H1 (cell line): ENCODE results near the gene ZNF423. TPM values are rescaled to one million over a fixed set of nuclear protein-coding genes. Genes with fewer than 3 reads are reported as not detected.

ENCODE experiments used
- CTCF ChIA-PET: fragments of 300-600 bp; sonication (Branson Sonifier 250); formaldehyde crosslinking; loops from one replicate; lab custom pipeline; 2021; ENCODE audit not compliant: partially characterized antibody; lab: Charles Lee
- POLR2A ChIA-PET: fragments of 300-600 bp; sonication (Branson Sonifier 250); formaldehyde crosslinking; loops from one replicate; lab custom pipeline; 2021; ENCODE audit warnings: inconsistent platforms; ENCODE audit not compliant: partially characterized antibody; lab: Charles Lee
- DNase-seq, 2 experiments: peaks; one replicate each; pipeline versions ENCODE4 v3.0.0 to v3.0.0-alpha.2; 2010 to 2022; ENCODE audit warnings: low spot score in 2 of 2, low read depth in 1 of 2, mixed read lengths in 1 of 2
- FAIRE-seq: peaks from 2 replicates; lab custom pipeline; 2011; peaks lifted over from hg19 to GRCh38; lab: Jason Lieb, UNC
- H2AFZ ChIP-seq: 2 replicates; pipeline ENCODE4 v1.8.1; 2012; ENCODE audit warnings: low read length, inconsistent platforms
- H2AK5ac ChIP-seq: 2 replicates; pipeline ENCODE4 v1.6.1; 2013; ENCODE audit warnings: low read depth, low read length
- H2BK120ac ChIP-seq: replicated peaks from 2 replicates; pipeline ENCODE3; 2013; ENCODE audit warnings: low read depth, low read length, inconsistent platforms
- H2BK12ac ChIP-seq: 2 replicates; pipeline ENCODE4 v1.6.1; 2013; ENCODE audit warnings: low read depth, low read length
- H2BK15ac ChIP-seq: 2 replicates; pipeline ENCODE4 v1.6.1; 2013; ENCODE audit warnings: low read length
- H2BK20ac ChIP-seq: 2 replicates; pipeline ENCODE4 v1.6.1; 2013; ENCODE audit warnings: low read length
- H2BK5ac ChIP-seq: 2 replicates; pipeline ENCODE4 v1.6.1; 2013; ENCODE audit warnings: low read depth, low read length
- H3K14ac ChIP-seq: 2 replicates; pipeline ENCODE4 v1.6.1; 2013; ENCODE audit warnings: inconsistent platforms; ENCODE audit not compliant: insufficient read length
- H3K18ac ChIP-seq: 2 replicates; pipeline ENCODE4 v1.6.1; 2013; ENCODE audit warnings: low read length; ENCODE audit errors: extremely low read depth
- H3K23ac ChIP-seq: 2 replicates; pipeline ENCODE4 v1.6.1; 2013; ENCODE audit warnings: inconsistent platforms; ENCODE audit not compliant: insufficient read length
- H3K23me2 ChIP-seq: 2 replicates; pipeline ENCODE4 v1.6.1; 2013; ENCODE audit warnings: low read depth, low read length
- H3K27ac ChIP-seq: 2 replicates; pipeline ENCODE4 v1.6.1; 2011; ENCODE audit warnings: low read depth, low read length, inconsistent platforms
- H3K27me3 ChIP-seq, 4 experiments: replicated peaks in 1 of 4; 1 replicate in 1 of 4; 2 replicates in 3 of 4; pipeline versions ENCODE4 v1.6.1 to v1.8.1; 2011 to 2013; ENCODE audit warnings: low read length in 3 of 4, mild to moderate bottlenecking in 3 of 4, inconsistent platforms in 2 of 4, mixed read lengths in 2 of 4, moderate library complexity in 1 of 4; ENCODE audit not compliant: control insufficient read depth in 3 of 4, insufficient read depth in 3 of 4; ENCODE audit errors: extremely low read depth in 1 of 4
- H3K36me3 ChIP-seq, 4 experiments: 2 replicates each; pipeline versions ENCODE4 v1.6.1 to v1.8.1; 2011 to 2013; ENCODE audit warnings: mild to moderate bottlenecking in 4 of 4, low read length in 3 of 4, moderate library complexity in 2 of 4, control low read depth in 1 of 4, inconsistent platforms in 1 of 4; ENCODE audit not compliant: insufficient read depth in 4 of 4, control insufficient read depth in 2 of 4
- H3K4ac ChIP-seq: replicated peaks from 2 replicates; pipeline ENCODE3; 2013; ENCODE audit warnings: low read length, low read depth, mixed read lengths, inconsistent platforms; ENCODE audit not compliant: insufficient read length
- H3K4me1 ChIP-seq, 4 experiments: replicated peaks in 1 of 4; 1 replicate in 1 of 4; 2 replicates in 3 of 4; pipeline versions ENCODE4 v1.6.1 to v1.8.1; 2011 to 2013; ENCODE audit warnings: low read length in 3 of 4, inconsistent platforms in 2 of 4, mixed read lengths in 1 of 4; ENCODE audit not compliant: insufficient read depth in 4 of 4, control insufficient read depth in 3 of 4
- H3K4me2 ChIP-seq, 2 experiments: 2 replicates each; pipeline versions ENCODE4 v1.6.1 to v1.8.1; 2011 to 2013; ENCODE audit warnings: low read depth in 2 of 2, low read length in 2 of 2, control low read depth in 1 of 2, inconsistent platforms in 1 of 2, mild to moderate bottlenecking in 1 of 2; ENCODE audit not compliant: insufficient read depth in 1 of 2
- H3K4me3 ChIP-seq, 4 experiments: fragments of 200-600, 300-600 bp in 1 of 4; sonication (generic), shearing (Covaris generic), sonication (Bioruptor Twin) in 1 of 4; 2 replicates each; pipeline versions ENCODE4 v1.5.1 to v1.8.1; 2011 to 2016; ENCODE audit warnings: low read length in 4 of 4, low read depth in 3 of 4, control low read depth in 2 of 4, inconsistent platforms in 2 of 4, mild to moderate bottlenecking in 2 of 4, mixed read lengths in 1 of 4, moderate library complexity in 1 of 4; ENCODE audit not compliant: insufficient read depth in 2 of 4; ENCODE audit errors: extremely low read depth in 1 of 4
- H3K56ac ChIP-seq: replicated peaks from 2 replicates; pipeline ENCODE3; 2013; ENCODE audit warnings: low read depth, mild to moderate bottlenecking, mixed read lengths, low read length, inconsistent platforms; ENCODE audit not compliant: insufficient read length
- H3K79me1 ChIP-seq: 2 replicates; pipeline ENCODE4 v1.6.1; 2013; ENCODE audit warnings: low read depth, low read length, control low read depth
- H3K79me2 ChIP-seq, 2 experiments: 2 replicates each; pipeline versions ENCODE4 v1.6.1 to v1.8.1; 2012 to 2013; ENCODE audit warnings: low read length in 2 of 2, mild to moderate bottlenecking in 2 of 2, inconsistent platforms in 1 of 2; ENCODE audit not compliant: insufficient read depth in 2 of 2, control insufficient read depth in 1 of 2
- H3K9ac ChIP-seq, 4 experiments: replicated peaks in 1 of 4; 1 replicate in 1 of 4; 2 replicates in 3 of 4; pipeline versions ENCODE4 v1.6.1 to v1.8.1; 2011 to 2013; ENCODE audit warnings: low read depth in 3 of 4, low read length in 3 of 4, control low read depth in 2 of 4, mild to moderate bottlenecking in 2 of 4, moderate library complexity in 2 of 4, inconsistent platforms in 1 of 4; ENCODE audit errors: extremely low read depth in 1 of 4
- H3K9me3 ChIP-seq, 2 experiments: 2 replicates each; pipeline versions ENCODE4 v1.6.1 to v1.8.1; 2012 to 2013; ENCODE audit warnings: mild to moderate bottlenecking in 2 of 2, moderate library complexity in 2 of 2, control low read depth in 1 of 2, inconsistent platforms in 1 of 2, low read depth in 1 of 2, low read length in 1 of 2, mixed read lengths in 1 of 2; ENCODE audit not compliant: insufficient read depth in 2 of 2
- H4K20me1 ChIP-seq, 2 experiments: replicated peaks in 1 of 2; 2 replicates each; pipeline versions ENCODE3 to v1.8.1; 2011 to 2013; ENCODE audit warnings: inconsistent platforms in 2 of 2, low read length in 2 of 2, mild to moderate bottlenecking in 1 of 2; ENCODE audit not compliant: insufficient read depth in 2 of 2, control insufficient read depth in 1 of 2
- H4K5ac ChIP-seq: 2 replicates; pipeline ENCODE4 v1.6.1; 2013; ENCODE audit warnings: low read length, low read depth, mixed read lengths, inconsistent platforms; ENCODE audit not compliant: insufficient read length
- H4K8ac ChIP-seq: 2 replicates; pipeline ENCODE4 v1.8.0; 2013; ENCODE audit warnings: mild to moderate bottlenecking, moderate library complexity, low read length, inconsistent platforms; ENCODE audit not compliant: insufficient read depth; ENCODE audit errors: extremely low read depth
- H4K91ac ChIP-seq: replicated peaks from 2 replicates; pipeline ENCODE3; 2013; ENCODE audit warnings: low read length, mixed read lengths, inconsistent platforms; ENCODE audit not compliant: insufficient read length
- MAFK ChIP-seq: IDR thresholded peaks from 2 replicates; pipeline ENCODE4 v1.6.1; 2012; ENCODE audit warnings: low read depth, mild to moderate bottlenecking, improper control_type of control experiment, low read length
- NANOG ChIP-seq: IDR thresholded peaks from 2 replicates; pipeline ENCODE4 v1.6.1; 2011; ENCODE audit warnings: low read length, low read depth, mild to moderate bottlenecking, inconsistent platforms; ENCODE audit not compliant: insufficient read depth, poor library complexity, severe bottlenecking
- RNF2 ChIP-seq: fragments of 200-900, 300-1000 bp; sonication (generic); IDR thresholded peaks from 2 replicates; pipeline ENCODE4 v1.7.1; 2016; ENCODE audit warnings: borderline replicate concordance, low read depth, mild to moderate bottlenecking, antibody characterized with exemption, low read length; ENCODE audit not compliant: poor library complexity, severe bottlenecking; ENCODE audit errors: missing control alignments
- SP2 ChIP-seq: IDR thresholded peaks from 2 replicates; pipeline ENCODE4 v1.6.1; 2012; ENCODE audit warnings: mild to moderate bottlenecking, low read length, inconsistent platforms
- WGBS, 2 experiments: shearing (Covaris generic) in 1 of 2; methylation state at CpG; one replicate each; pipeline versions ENCODE4 v1.1.6 to v1.1.7; 2013 to 2015; ENCODE audit warnings: low lambda C conversion rate in 2 of 2, mixed read lengths in 2 of 2, inconsistent platforms in 1 of 2, low coverage in 1 of 2, missing lambda C conversion rate in 1 of 2; ENCODE audit not compliant: insufficient replicate concordance in 2 of 2, insufficient coverage in 1 of 2, insufficient read length in 1 of 2; ENCODE audit errors: extremely low coverage in 1 of 2, missing lambda C conversion rate in 1 of 2; 5-methylcytosine and 5-hydroxymethylcytosine counted together
- polyA plus RNA-seq, 7 experiments: library from polyadenylated mRNA; depleted of rRNA in 3 of 7; stranded (reverse) in 5 of 7; unstranded in 2 of 7; fragments of >200 nt in 5 of 7; fragments of 200-250 nt in 2 of 7; gene quantifications; 1 replicate in 5 of 7; 2 replicates in 1 of 7; 4 replicates in 1 of 7; pipeline versions ENCODE4 v1.2.1 to v1.2.3, GENCODE V29; 2011 to 2013; ENCODE audit warnings: missing spikeins in 2 of 7, mixed read lengths in 2 of 7
- total RNA-seq: library from RNA; stranded (reverse); fragmentation: NEBNext Ultra II Directional; extraction: Animal tissue kit (Norgen Biotek cat#: 25700); gene quantifications from 2 replicates; pipeline ENCODE4 v1.2.1, GENCODE V29; 2021

The ZNF423 gene
- total and polyA plus RNA-seq, 2 of the 8 experiments (the other 6 are each of a cell fraction or from before 2014, with no cell fraction given) = 38.2 to 52.3 TPM

DNA sequence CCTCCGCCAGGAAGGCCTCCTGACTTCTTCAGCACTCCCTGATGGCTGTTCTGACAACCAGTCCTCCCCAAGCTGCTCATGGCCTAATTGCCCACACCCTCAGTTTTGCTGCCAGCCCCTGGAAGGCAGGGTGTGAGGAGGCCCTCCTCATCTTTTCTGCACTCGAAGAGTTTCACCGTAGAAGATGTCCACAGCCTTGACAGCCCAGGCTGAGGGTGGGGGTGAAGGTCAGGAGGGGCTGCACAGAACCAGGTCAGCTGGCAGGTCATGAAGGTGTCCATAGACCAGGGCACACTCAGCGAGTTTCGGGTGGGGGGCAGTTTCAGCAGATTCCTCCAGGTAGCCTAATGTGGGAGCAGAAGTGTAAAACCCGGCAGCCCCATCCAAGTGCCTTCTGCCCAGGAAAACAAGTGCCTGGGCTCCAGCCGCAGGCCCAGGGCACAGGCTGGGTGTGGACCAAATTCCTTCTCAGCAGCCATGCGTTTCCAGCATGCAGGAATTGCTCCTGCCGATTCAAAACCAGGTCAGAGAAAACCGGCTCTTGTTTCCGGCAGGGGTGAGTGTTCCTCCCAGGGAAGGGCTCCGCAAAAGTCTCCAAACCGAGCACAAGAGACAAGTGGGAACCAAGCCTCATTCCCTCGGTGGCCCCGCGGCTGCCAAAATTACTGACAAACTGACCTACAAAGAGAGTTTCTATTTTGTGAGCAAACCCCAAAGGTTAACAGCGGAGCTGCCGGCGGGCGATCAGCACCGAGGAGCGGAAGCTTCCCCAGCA, 253.5 kb downstream of the ZNF423 start:
- no peak overlapping the region for H2BK12ac ChIP-seq
- H4K5ac ChIP-seq = no peak overlapping the region
- H2AFZ ChIP-seq = no peak overlapping the region
- H3K79me1 ChIP-seq = peaks cover 3% of the 10 kb centered on the region; the same call in 1 of the 2 replicates
- H3K4ac ChIP-seq = no peak overlapping the region
- no peak overlapping the region for H3K23ac ChIP-seq
- no peak overlapping the region for H2BK120ac ChIP-seq
- H3K9me3 ChIP-seq = no peaks in the 10 kb centered on the region
- H4K91ac ChIP-seq = no peak overlapping the region
- H3K18ac ChIP-seq = no peak overlapping the region
- FAIRE-seq = no peak
- DNase-seq = peak in 1 of 2 experiments; percentile 51
- peaks cover 0 to 12% (median 3%) of the 10 kb centered on the region in 4 experiments; a peak in 5 of 7 replicates for H3K4me1 ChIP-seq
- no peak overlapping the region for H4K8ac ChIP-seq
- CTCF ChIA-PET = interaction anchor here (1.1 to 4.0 kb wide), 4 partner anchors 9 to 53 kb away, joined by 3 to 16 read pairs (median 7); no protein-coding TSS in a partner anchor
- H3K4me2 ChIP-seq = no peak overlapping the region
- no peak overlapping the region for H2AK5ac ChIP-seq
- H2BK5ac ChIP-seq = peak overlapping the region; percentile 41; the same call in 1 of the 2 replicates
- H3K56ac ChIP-seq = no peak overlapping the region
- no peak overlapping the region; a peak in 1 of 7 replicates for H3K9ac ChIP-seq
- H4K20me1 ChIP-seq = no peaks in the 10 kb centered on the region
- H3K36me3 ChIP-seq = no peaks in the 10 kb centered on the region
- no peaks in the 10 kb centered on the region; the same call in 1 of the 2 replicates for H3K23me2 ChIP-seq
- H3K4me3 ChIP-seq = no peak overlapping the region
- no peak overlapping the region for H2BK15ac ChIP-seq
- WGBS, 2 experiments = 79% methylated on average over 22 of the region's 22 CpGs; no CpG with 5 or more reads in 1 of the 2 experiments
- no peaks in the 10 kb centered on the region for H3K27me3 ChIP-seq
- no peak overlapping the region for H2BK20ac ChIP-seq
- POLR2A ChIA-PET = no interaction called here
- H3K79me2 ChIP-seq = peaks cover 0 to 8% of the 10 kb centered on the region in 2 experiments; a peak in 1 of 4 replicates
- H3K27ac ChIP-seq = no peak overlapping the region; the same call in 1 of the 2 replicates
- no peak overlapping the region for H3K14ac ChIP-seq
- TF ChIP-seq SP2 (no peak), NANOG (no peak), RNF2 (no peak), MAFK (no peak)
